DOHH2 (cell line): Measurements from ENCODE around the gene GATB.

ENCODE experiments used
- EZH2phosphoT487 ChIP-seq: fragments of 200-600 bp; sonication (generic); IDR thresholded peaks from 2 replicates; pipeline ENCODE4 v1.6.1; 2017; ENCODE audit warnings: borderline replicate concordance, mild to moderate bottlenecking, antibody characterized with exemption, low read length, moderate library complexity, mixed read lengths
- TF ChIP-seq, protein P1 (sequence below): fragments of 200-600 bp; sonication (generic); IDR thresholded peaks from one replicate; pipeline ENCODE4 v1.5.1; 2014; ENCODE audit warnings: antibody characterized with exemption, mild to moderate bottlenecking, low read depth, low read length; ENCODE audit not compliant: poor library complexity, severe bottlenecking

DNA sequence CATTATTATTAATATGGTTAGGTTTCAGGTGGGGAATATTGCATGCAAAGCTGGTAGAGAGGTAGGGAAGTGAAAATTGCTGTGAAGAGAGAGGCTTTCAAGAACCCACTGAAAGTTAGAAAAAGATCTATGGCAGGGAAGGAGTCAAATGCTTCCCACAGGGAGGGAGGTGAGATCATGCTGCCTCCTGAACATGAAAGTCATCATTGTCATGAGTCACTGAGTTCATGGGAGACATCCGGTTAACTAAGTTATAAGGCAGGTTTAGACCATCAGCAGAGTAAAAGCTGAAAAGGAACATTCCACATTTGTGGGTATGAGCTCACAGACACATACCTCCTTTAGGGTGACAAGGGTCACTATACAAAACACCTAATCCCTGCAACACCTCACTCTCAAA is 16.2 kb downstream of the GATB start:
- TF ChIP-seq, protein P1, sequence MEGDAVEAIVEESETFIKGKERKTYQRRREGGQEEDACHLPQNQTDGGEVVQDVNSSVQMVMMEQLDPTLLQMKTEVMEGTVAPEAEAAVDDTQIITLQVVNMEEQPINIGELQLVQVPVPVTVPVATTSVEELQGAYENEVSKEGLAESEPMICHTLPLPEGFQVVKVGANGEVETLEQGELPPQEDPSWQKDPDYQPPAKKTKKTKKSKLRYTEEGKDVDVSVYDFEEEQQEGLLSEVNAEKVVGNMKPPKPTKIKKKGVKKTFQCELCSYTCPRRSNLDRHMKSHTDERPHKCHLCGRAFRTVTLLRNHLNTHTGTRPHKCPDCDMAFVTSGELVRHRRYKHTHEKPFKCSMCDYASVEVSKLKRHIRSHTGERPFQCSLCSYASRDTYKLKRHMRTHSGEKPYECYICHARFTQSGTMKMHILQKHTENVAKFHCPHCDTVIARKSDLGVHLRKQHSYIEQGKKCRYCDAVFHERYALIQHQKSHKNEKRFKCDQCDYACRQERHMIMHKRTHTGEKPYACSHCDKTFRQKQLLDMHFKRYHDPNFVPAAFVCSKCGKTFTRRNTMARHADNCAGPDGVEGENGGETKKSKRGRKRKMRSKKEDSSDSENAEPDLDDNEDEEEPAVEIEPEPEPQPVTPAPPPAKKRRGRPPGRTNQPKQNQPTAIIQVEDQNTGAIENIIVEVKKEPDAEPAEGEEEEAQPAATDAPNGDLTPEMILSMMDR = no peak
- TF ChIP-seq EZH2phosphoT487 = no peak
